ENCODE results near the gene COL19A1.
A peak's percentile ranks its signal among the peaks of the same experiment; 100 is the strongest.

COL19A1 gene

DNA sequence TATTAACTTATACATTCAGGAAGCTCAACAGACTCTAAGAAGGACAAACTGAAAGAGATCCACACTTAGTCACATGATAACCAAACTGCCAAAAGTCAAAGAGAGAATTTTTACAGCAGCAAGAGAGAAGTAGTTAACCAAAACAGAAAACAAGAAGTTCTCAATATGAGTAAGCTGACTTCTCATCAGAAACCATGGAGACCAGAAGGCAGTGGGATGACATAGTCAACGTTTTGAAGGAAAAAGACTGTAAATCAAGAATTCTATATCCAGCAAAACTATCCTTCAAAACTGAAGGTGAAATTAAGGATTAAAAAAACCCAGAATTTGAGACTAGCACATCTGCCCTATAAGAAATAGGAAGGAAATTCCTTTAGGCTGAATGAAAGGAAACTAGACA lies 60.4 kb downstream of the COL19A1 start:
- intact Hi-C loops (cut with DNase I; ENCODE audit: low total_unique reads): no loop called here
- TF ChIP-seq, protein P1, sequence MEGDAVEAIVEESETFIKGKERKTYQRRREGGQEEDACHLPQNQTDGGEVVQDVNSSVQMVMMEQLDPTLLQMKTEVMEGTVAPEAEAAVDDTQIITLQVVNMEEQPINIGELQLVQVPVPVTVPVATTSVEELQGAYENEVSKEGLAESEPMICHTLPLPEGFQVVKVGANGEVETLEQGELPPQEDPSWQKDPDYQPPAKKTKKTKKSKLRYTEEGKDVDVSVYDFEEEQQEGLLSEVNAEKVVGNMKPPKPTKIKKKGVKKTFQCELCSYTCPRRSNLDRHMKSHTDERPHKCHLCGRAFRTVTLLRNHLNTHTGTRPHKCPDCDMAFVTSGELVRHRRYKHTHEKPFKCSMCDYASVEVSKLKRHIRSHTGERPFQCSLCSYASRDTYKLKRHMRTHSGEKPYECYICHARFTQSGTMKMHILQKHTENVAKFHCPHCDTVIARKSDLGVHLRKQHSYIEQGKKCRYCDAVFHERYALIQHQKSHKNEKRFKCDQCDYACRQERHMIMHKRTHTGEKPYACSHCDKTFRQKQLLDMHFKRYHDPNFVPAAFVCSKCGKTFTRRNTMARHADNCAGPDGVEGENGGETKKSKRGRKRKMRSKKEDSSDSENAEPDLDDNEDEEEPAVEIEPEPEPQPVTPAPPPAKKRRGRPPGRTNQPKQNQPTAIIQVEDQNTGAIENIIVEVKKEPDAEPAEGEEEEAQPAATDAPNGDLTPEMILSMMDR (IDR thresholded peaks at IDR 0.05): no peak
- Histone ChIP-seq H3K9me3 (no peaks in the 10 kb centered on the region), H3K4me3 (no peak overlapping the region), H3K36me3 (no peaks in the 10 kb centered on the region), H3K27me3 (no peaks in the 10 kb centered on the region), H3K27ac (no peak overlapping the region), H3K4me1 (no peaks in the 10 kb centered on the region)
- DNase-seq: no peak

DNA sequence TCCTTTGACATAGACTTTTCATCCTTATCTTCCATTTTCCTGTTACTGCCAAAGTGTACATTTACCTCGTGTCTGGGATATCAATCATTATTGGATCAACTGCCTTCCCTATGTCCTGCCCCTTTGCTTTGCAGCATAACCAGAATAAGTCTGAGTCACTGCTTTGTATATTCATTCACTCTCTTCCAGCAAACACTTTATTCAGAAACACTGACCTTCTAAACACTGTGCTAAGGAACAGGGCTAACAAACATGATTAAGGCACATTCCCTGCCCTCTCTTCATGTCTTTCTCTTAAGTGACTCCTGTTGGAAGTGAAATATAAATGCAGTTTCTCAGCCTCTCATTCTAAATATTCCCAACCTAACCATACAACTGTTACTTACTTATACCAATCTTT lies 66.9 kb downstream of the COL19A1 start:
- Histone ChIP-seq H3K36me3 (no peaks in the 10 kb centered on the region), H3K27me3 (no peaks in the 10 kb centered on the region), H3K4me3 (no peak overlapping the region), H3K27ac (no peak overlapping the region), H3K4me1 (peaks cover 0 to 45% (median 6%) of the 10 kb centered on the region in 4 donors), H3K9me3 (no peaks in the 10 kb centered on the region)
- TF ChIP-seq, protein P1 (IDR thresholded peaks at IDR 0.05): no peak
- no peak for DNase-seq
- intact Hi-C loops (cut with DNase I; ENCODE audit: low total_unique reads): no loop called here

DNA sequence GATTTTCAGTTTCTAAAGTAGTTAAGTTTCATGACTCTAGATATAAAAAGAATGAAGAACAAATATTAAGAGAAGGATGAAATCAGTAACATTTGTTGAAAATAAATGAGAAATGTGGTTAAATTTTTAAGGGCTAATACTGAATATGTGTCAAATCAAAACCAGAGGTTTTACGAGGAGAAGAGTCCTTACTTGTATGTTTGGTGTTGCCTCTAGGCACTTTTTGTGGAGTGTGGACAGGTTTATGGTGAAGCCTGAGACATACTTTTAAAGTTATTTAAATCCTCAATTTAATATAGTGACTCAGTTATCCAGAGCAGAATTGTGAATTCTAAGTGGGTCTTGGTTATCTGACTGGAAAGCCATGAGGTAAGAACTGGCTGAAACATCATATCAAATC lies 68.7 kb downstream of the COL19A1 start:
- no peak for DNase-seq
- Histone ChIP-seq H3K36me3 (no peaks in the 10 kb centered on the region), H3K27me3 (no peaks in the 10 kb centered on the region), H3K4me1 (peaks cover 0 to 45% (median 6%) of the 10 kb centered on the region in 4 donors), H3K9me3 (no peaks in the 10 kb centered on the region), H3K4me3 (no peak overlapping the region), H3K27ac (no peak overlapping the region)
- TF ChIP-seq, protein P1 (IDR thresholded peaks at IDR 0.05): no peak
- intact Hi-C loops (cut with DNase I; ENCODE audit: low total_unique reads): no loop called here

DNA sequence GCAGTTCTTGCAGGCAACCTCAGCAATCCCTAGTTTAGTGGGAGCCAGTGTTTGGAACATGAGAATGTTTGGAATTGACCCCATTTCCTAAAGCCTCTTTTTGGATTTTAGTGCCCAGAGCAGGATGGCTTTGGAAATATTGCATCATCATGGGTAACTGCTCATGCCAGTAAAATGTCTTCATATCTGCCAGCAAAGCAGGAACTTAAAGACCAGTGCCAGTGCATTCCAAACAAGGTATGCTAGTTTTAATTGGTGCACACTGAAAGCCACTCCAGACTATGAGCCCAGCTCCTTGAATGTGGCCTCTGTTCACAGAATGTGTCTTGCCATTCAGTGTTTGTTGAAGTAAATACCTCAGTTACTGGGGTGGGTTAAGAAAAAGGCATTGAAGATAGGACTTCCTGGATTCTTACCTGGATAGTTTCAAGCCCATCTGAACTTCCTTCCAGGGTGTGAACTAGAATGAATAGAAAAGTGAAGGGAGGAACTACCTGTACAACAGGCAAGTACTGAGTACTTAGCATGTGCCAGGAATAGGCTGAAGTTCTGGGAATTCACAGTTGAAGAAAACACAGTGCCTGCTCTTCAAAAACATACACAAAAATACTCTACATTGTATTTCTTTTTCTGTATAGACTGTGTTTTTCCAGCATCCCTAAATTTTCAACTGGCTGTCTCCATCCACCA lies 70.5 kb downstream of the COL19A1 start:
- no peaks in the 10 kb centered on the region for H3K36me3 ChIP-seq
- peaks cover 0 to 45% (median 6%) of the 10 kb centered on the region in 4 donors for H3K4me1 ChIP-seq
- no peak for DNase-seq
- TF ChIP-seq, protein P1 (IDR thresholded peaks at IDR 0.05): no peak
- peak overlapping the region; percentile 36 to 49 for H3K27ac ChIP-seq
- no peaks in the 10 kb centered on the region for H3K9me3 ChIP-seq
- no peaks in the 10 kb centered on the region for H3K27me3 ChIP-seq
- intact Hi-C loops (cut with DNase I; ENCODE audit: low total_unique reads): no loop called here
- no peak overlapping the region for H3K4me3 ChIP-seq

DNA sequence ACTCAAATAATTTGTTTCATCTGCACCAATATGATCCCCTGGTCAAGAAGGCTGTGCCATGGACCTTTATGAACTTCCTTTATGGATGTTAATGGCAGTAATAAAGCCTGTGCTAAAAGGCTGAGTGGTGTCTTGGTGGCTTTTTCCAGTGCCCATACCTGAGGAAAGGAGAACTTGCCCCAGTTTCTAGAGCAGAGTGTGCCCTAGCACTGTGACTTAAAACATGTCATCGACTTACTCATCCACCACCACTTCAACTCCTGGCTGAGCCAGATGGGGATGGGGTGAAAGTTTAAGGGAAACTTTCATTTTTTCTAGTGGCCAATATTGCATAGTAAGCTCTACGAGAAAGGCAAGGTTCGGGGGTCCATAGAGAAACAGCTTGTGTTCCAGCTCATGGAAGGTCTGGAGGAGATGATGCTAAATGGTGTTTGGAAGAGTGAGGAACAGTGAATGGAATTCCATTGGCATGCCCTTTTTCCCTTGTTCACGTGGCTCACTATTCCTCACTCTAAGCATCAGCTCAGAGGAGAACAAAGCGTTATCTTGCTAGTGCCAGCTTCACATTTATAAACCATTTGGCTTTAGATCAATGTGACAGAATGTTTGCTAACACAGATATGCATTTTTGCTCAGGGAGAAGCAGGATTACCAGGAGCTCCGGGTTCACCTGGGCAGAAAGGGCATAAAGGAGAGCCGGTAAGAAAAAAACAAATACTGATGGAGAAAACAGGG lies 71.2 kb downstream of the COL19A1 start:
- intact Hi-C loops (cut with DNase I; ENCODE audit: low total_unique reads): no loop called here
- Histone ChIP-seq H3K36me3 (no peaks in the 10 kb centered on the region), H3K4me3 (no peak overlapping the region), H3K4me1 (peaks cover 0 to 45% (median 6%) of the 10 kb centered on the region in 4 donors), H3K27me3 (no peaks in the 10 kb centered on the region), H3K27ac (peak overlapping the region; percentile 36 to 49), H3K9me3 (no peaks in the 10 kb centered on the region)
- no peak for DNase-seq
- TF ChIP-seq, protein P1 (IDR thresholded peaks at IDR 0.05): no peak
